Right lobe of liver (tissue), 6 donors: ENCODE measurements around the gene OR13C5. TPM values are rescaled to one million over a fixed set of nuclear protein-coding genes. Genes with fewer than 3 reads are reported as not detected.

Experiments
- ATAC-seq, 4 donors: fragments of 200-7000 bp; cut with Tn5 transposase; one replicate each; pipeline ENCODE4 v1.9.1; 2020; ENCODE audit warnings: mild to moderate bottlenecking in 4 of 4, moderate library complexity in 4 of 4
- DNase-seq, 3 donors: peaks; one replicate each; pipeline ENCODE4 v3.0.0-alpha.2; 2020
- H3K27ac ChIP-seq, 3 donors: fragments of 200-600 bp; one replicate each; pipeline ENCODE4 v1.8.0; 2022
- H3K27me3 ChIP-seq, 2 donors: fragments of 200-600 bp; one replicate each; pipeline ENCODE4 v1.8.0; 2022
- H3K36me3 ChIP-seq, 4 donors: fragments of 200-600 bp; sonication (generic) in 1 of 4; one replicate each; pipeline versions ENCODE4 v1.5.1 to v1.8.0; 2017 to 2022; ENCODE audit warnings: control low read depth in 1 of 4
- H3K4me1 ChIP-seq, 4 donors: fragments of 200-600 bp; sonication (generic) in 1 of 4; one replicate each; pipeline versions ENCODE4 v1.5.1 to v1.8.0; 2017 to 2022; ENCODE audit warnings: control low read depth in 1 of 4
- H3K4me3 ChIP-seq, 3 donors: fragments of 200-600 bp; one replicate each; pipeline ENCODE4 v1.8.0; 2022
- H3K9me3 ChIP-seq, 4 donors: fragments of 200-600 bp; sonication (generic) in 1 of 4; one replicate each; pipeline versions ENCODE4 v1.5.1 to v1.8.0; 2017 to 2022; ENCODE audit warnings: control low read depth in 1 of 4
- POLR2A ChIP-seq: fragments of 450-650 bp; IDR thresholded peaks from one replicate; pipeline ENCODE4 v1.6.1; 2017; ENCODE audit warnings: antibody characterized with exemption, mild to moderate bottlenecking
- WGBS: methylation state at CpG from one replicate; pipeline ENCODE4 v1.1.6; 2018; ENCODE audit warnings: low coverage, low lambda C conversion rate; ENCODE audit not compliant: insufficient coverage; ENCODE audit errors: missing lambda C conversion rate; 5-methylcytosine and 5-hydroxymethylcytosine counted together
- intact Hi-C, 2 donors: fragments of 100-400 bp; cut with DNase I; formaldehyde crosslinking; loops; one replicate each; pipeline versions ENCODE4 v1.11.2 to v1.14.1; 2022
- total RNA-seq, 6 experiments: library from RNA; depleted of rRNA in 2 of 6; stranded (reverse); fragments of >200 nt in 2 of 6; fragmentation: NEBNext Ultra II Directional in 3 of 6; extraction: Animal tissue kit (Norgen Biotek cat#: 25700) in 3 of 6; gene quantifications; one replicate each; pipeline versions ENCODE4 v1.1.0 to v1.2.4, GENCODE V29; 2016 to 2023
- TF ChIP-seq, protein P1 (sequence below), 4 donors: fragments of 200-600 bp in 3 of 4; fragments of 450-650 bp in 1 of 4; IDR thresholded peaks; one replicate each; pipeline versions ENCODE4 v1.5.1 to v1.8.0; 2016 to 2022; ENCODE audit warnings: antibody characterized with exemption in 4 of 4, mild to moderate bottlenecking in 2 of 4
- donor health status: DM: no; HTN: yes; CAD: no.
- donor health status: DM: no; HTN: no; CAD: no.
- donor health status: DM: no; HTN: no; CAD: no.
- donor health status: DM: no; HTN: yes; CAD: no.
- donor health status: DM: no; HTN: yes; CAD: no.

Gene OR13C5
- total RNA-seq, 6 experiments from 2014 or later, result not detected

DNA sequence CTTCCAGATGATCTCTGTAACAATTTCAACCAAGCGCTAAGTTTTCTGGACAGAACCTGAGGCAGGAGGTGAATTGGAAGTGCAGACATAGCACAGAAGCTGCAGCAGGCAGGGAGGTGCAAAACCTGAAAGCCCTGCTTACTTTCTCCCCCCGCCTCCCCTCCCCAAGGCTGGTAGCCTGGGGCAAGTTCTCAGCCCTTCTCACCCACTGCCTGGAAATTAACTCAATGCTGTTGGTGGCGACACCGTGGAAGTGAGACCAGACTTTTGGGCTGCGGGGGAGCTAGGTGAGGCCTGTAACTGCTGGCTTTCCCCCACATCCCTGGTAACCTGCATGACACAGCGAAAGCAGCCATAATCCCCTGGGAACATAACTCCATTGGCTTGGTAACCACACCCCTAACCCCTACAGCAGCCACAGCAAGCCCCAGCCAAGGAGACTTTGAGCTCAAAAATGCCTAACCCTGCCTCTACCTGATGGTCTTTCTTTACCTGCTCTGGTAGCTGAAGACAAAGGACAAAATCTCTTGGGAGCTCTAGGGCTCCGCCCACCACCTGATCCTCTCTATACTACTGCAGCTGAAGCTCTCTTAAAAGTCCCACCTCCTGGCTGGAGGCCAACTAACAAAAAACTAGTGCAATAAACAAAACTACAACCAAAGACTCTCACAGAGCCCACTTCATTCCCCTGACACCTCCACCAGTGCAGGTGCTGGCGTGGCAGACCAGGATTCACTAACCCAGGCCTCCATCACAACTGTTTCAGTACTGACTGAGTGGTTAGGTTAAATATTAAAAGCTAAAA, 42.2 kb downstream of the OR13C5 start:
- WGBS, result 79% methylated on average over 3 of the region's 8 CpGs

DNA sequence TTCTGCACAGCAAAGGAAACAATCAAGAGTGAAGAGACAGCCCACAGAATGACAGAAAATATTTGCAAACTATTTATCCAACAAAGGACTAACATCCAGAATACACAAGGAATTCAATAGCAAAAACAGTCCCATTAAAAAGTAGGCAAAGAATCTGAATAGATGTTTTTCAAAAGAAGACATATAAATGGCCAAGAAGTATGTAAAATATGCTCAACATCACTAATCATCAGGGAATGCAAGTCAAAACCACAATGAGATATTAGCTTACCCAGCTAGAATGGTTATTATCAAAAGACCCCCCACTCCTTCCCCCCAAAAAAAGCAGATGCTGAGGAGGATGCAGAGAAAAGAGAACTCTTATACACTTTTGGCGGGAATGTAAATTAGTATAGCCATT, 43.7 kb downstream of the OR13C5 start:
- TF ChIP-seq, protein P1, sequence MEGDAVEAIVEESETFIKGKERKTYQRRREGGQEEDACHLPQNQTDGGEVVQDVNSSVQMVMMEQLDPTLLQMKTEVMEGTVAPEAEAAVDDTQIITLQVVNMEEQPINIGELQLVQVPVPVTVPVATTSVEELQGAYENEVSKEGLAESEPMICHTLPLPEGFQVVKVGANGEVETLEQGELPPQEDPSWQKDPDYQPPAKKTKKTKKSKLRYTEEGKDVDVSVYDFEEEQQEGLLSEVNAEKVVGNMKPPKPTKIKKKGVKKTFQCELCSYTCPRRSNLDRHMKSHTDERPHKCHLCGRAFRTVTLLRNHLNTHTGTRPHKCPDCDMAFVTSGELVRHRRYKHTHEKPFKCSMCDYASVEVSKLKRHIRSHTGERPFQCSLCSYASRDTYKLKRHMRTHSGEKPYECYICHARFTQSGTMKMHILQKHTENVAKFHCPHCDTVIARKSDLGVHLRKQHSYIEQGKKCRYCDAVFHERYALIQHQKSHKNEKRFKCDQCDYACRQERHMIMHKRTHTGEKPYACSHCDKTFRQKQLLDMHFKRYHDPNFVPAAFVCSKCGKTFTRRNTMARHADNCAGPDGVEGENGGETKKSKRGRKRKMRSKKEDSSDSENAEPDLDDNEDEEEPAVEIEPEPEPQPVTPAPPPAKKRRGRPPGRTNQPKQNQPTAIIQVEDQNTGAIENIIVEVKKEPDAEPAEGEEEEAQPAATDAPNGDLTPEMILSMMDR (IDR thresholded peaks at IDR 0.05), result no peak
- no peak for TF ChIP-seq POLR2A
- H3K36me3 ChIP-seq, result no peaks in the 10 kb centered on the region
- H3K4me1 ChIP-seq, result no peaks in the 10 kb centered on the region
- H3K9me3 ChIP-seq, result no peaks in the 10 kb centered on the region
- no peak overlapping the region for H3K27ac ChIP-seq
- no peak for ATAC-seq
- WGBS, result 91% methylated on average over 1 of the region's 1 CpG
- no peak overlapping the region for H3K4me3 ChIP-seq
- intact Hi-C loops, result no loop called here
- DNase-seq, result no peak
- no peaks in the 10 kb centered on the region for H3K27me3 ChIP-seq

More for the DNA sequence above, 42.2 kb downstream of the OR13C5 start:
- DNase-seq (no peak), ATAC-seq (no peak)
- intact Hi-C loops, result no loop called here
- H3K9me3 ChIP-seq, result no peaks in the 10 kb centered on the region
- H3K27me3 ChIP-seq, result no peaks in the 10 kb centered on the region
- no peaks in the 10 kb centered on the region for H3K36me3 ChIP-seq
- no peak overlapping the region for H3K4me3 ChIP-seq
- H3K4me1 ChIP-seq, result no peaks in the 10 kb centered on the region
- TF ChIP-seq, protein P1 (IDR thresholded peaks at IDR 0.05), result no peak
- TF ChIP-seq POLR2A, result no peak
- H3K27ac ChIP-seq, result no peak overlapping the region

DNA sequence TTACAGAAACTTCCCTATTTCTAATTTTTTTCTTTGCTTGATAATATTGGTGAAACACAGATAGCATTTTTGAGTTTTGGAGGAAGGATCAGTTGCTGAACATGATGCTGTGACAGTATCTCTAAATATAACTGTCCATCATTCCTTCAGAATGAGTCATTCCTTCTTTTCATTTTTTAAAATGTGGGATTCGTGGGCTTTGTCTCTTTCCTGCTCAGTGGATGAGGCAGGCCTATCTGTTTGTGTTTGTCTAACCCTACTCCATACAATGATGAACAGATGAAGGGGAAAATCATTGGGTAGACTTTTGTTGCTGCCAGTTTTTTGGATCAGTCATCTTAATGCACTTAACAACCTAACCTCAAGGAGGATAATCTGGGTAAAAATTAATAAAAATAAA, 46.0 kb downstream of the OR13C5 start:
- WGBS, result 13% methylated on average over 1 of the region's 1 CpG
- intact Hi-C loops, result no loop called here
- Histone ChIP-seq H3K27me3 (no peaks in the 10 kb centered on the region), H3K4me3 (no peak overlapping the region), H3K4me1 (no peaks in the 10 kb centered on the region), H3K9me3 (no peaks in the 10 kb centered on the region), H3K27ac (no peak overlapping the region), H3K36me3 (no peaks in the 10 kb centered on the region)
- DNase-seq (no peak), ATAC-seq (no peak)
- TF ChIP-seq, protein P1 (IDR thresholded peaks at IDR 0.05), result no peak

Other genes with a start within 250 kb of the OR13C5 start
- gene OR13F1, start 95.2 kb downstream of the OR13C5 start, total RNA-seq, result not detected
- gene OR13C4, start 72.2 kb downstream of the OR13C5 start, total RNA-seq, result not detected
- gene OR13C3, start 62.6 kb downstream of the OR13C5 start, total RNA-seq, result not detected
- not detected for gene OR13C8, start 30.2 kb downstream of the OR13C5 start, total RNA-seq
- gene OR13C2, start 6.2 kb upstream of the OR13C5 start, total RNA-seq, result 1 to 10 TPM in 1 of 6 experiments, under 1 TPM in 1, not detected in 4; 0.40 to 1.0 TPM
- gene OR13C9, start 18.8 kb upstream of the OR13C5 start, total RNA-seq, result under 1 TPM in 1 of 6 experiments, not detected in 5; 0.29 TPM
- gene OR13D1, start 95.1 kb upstream of the OR13C5 start, total RNA-seq, result not detected
- gene NIPSNAP3A, start 148.3 kb upstream of the OR13C5 start, total RNA-seq, result 10 to 100 TPM; 16.8 to 28.1 (median 22.4) TPM
- under 1 TPM; 0.29 to 0.99 (median 0.71) TPM for gene NIPSNAP3B, start 164.7 kb upstream of the OR13C5 start, total RNA-seq